Subcutaneous abdominal adipose tissue (tissue), 5 donors: ENCODE measurements around the gene IBA57.

Source experiments
- H3K27ac ChIP-seq: one replicate; pipeline ENCODE4 v1.7.0; 2013; ENCODE audit warnings: low read depth, mild to moderate bottlenecking, inconsistent platforms, low read length, moderate library complexity
- H3K27me3 ChIP-seq, 5 donors: one replicate each; pipeline ENCODE4 v1.7.0; 2013; ENCODE audit warnings: low read length in 5 of 5, inconsistent platforms in 1 of 5; ENCODE audit not compliant: control insufficient read depth in 5 of 5, insufficient read depth in 4 of 5
- H3K36me3 ChIP-seq, 5 donors: one replicate each; pipeline ENCODE4 v1.7.0; 2013; ENCODE audit warnings: low read length in 5 of 5; ENCODE audit not compliant: control insufficient read depth in 5 of 5, insufficient read depth in 5 of 5
- H3K4me1 ChIP-seq, 5 donors: one replicate each; pipeline ENCODE4 v1.7.0; 2013; ENCODE audit warnings: low read length in 5 of 5, mild to moderate bottlenecking in 3 of 5, moderate library complexity in 1 of 5; ENCODE audit not compliant: control insufficient read depth in 5 of 5, insufficient read depth in 5 of 5
- H3K4me3 ChIP-seq, 5 donors: one replicate each; pipeline ENCODE4 v1.7.0; 2013; ENCODE audit warnings: low read length in 5 of 5, low read depth in 1 of 5
- H3K9ac ChIP-seq, 5 donors: one replicate each; pipeline ENCODE4 v1.7.0; 2013; ENCODE audit warnings: low read length in 5 of 5, mild to moderate bottlenecking in 4 of 5, moderate library complexity in 3 of 5
- H3K9me3 ChIP-seq, 5 donors: one replicate each; pipeline ENCODE4 v1.7.0; 2013; ENCODE audit warnings: low read length in 5 of 5; ENCODE audit not compliant: control insufficient read depth in 5 of 5
- donor health status: healthy.
- donor health status: healthy.
- donor health status: healthy.
- donor health status: healthy.
- donor health status: healthy.

Gene IBA57

GRCh38 chr1:228149406-228150119 lies 16.0 kb upstream of the IBA57 start, which contains the start of gene GJC2:
Gene GJC2, plus strand, starts transcription at chr1:228149930. Its CDS starts 7,829 bp downstream, at chr1:228157759.
- Histone ChIP-seq H3K27me3 (no peaks in the 10 kb centered on the region), H3K9ac (peak within 1 kb of the TSS in 2 of 5 donors; percentile 56 to 60), H3K36me3 (peaks cover 0 to 42% (median 39%) of the 10 kb centered on the region in 5 donors), H3K4me1 (peaks cover 4 to 63% (median 42%) of the 10 kb centered on the region in 5 donors), H3K27ac (peak within 1 kb of the TSS; percentile 37), H3K4me3 (peak within 1 kb of the TSS in 3 of 5 donors; percentile 28 to 39 (median 31)), H3K9me3 (no peaks in the 10 kb centered on the region)

GRCh38 chr1:228150120-228150460 lies 15.5 kb upstream of the IBA57 start:
- Histone ChIP-seq H3K27me3 (no peaks in the 10 kb centered on the region), H3K36me3 (peaks cover 0 to 42% (median 36%) of the 10 kb centered on the region in 5 donors), H3K4me3 (peak overlapping the region in 3 of 5 donors; percentile 4 to 39 (median 31)), H3K27ac (peak overlapping the region; percentile 37), H3K9me3 (no peaks in the 10 kb centered on the region), H3K4me1 (peaks cover 4 to 59% (median 40%) of the 10 kb centered on the region in 5 donors), H3K9ac (peak overlapping the region in 2 of 5 donors; percentile 56 to 60)

GRCh38 chr1:228150461-228151179 lies 15.0 kb upstream of the IBA57 start:
- Histone ChIP-seq H3K27me3 (no peaks in the 10 kb centered on the region), H3K36me3 (peaks cover 0 to 37% (median 32%) of the 10 kb centered on the region in 5 donors), H3K9ac (peak overlapping the region in 1 of 5 donors; percentile 56), H3K4me3 (peak overlapping the region in 4 of 5 donors; percentile 5 to 28 (median 22)), H3K9me3 (no peaks in the 10 kb centered on the region), H3K27ac (peak overlapping the region; percentile 37), H3K4me1 (peaks cover 4 to 54% (median 39%) of the 10 kb centered on the region in 5 donors)

- peaks cover 4 to 52% (median 39%) of the 10 kb centered on the region in 5 donors for H3K4me1 ChIP-seq
- H3K9me3 ChIP-seq: no peaks in the 10 kb centered on the region
- peak overlapping the region in 2 of 5 donors; percentile 5 to 28 for H3K4me3 ChIP-seq
- peak overlapping the region in 1 of 5 donors; percentile 56 for H3K9ac ChIP-seq
- H3K27me3 ChIP-seq: no peaks in the 10 kb centered on the region
- no peak overlapping the region for H3K27ac ChIP-seq
- peaks cover 0 to 29% (median 25%) of the 10 kb centered on the region in 5 donors for H3K36me3 ChIP-seq
These were observed 14.3 kb upstream of the IBA57 start for GRCh38 chr1:228151180-228151925.

GRCh38 chr1:228152097-228152917 lies 13.3 kb upstream of the IBA57 start:
- Histone ChIP-seq H3K27me3 (peaks cover 0 to 3% (median 0%) of the 10 kb centered on the region in 5 donors), H3K9ac (no peak overlapping the region), H3K4me1 (peaks cover 4 to 51% (median 39%) of the 10 kb centered on the region in 5 donors), H3K27ac (no peak overlapping the region), H3K4me3 (no peak overlapping the region), H3K9me3 (no peaks in the 10 kb centered on the region), H3K36me3 (peaks cover 0 to 20% (median 16%) of the 10 kb centered on the region in 5 donors)

- peaks cover 0 to 14% (median 10%) of the 10 kb centered on the region in 5 donors for H3K36me3 ChIP-seq
- H3K4me1 ChIP-seq: peaks cover 4 to 46% (median 38%) of the 10 kb centered on the region in 5 donors
- H3K4me3 ChIP-seq: no peak overlapping the region
- H3K27me3 ChIP-seq: peaks cover 0 to 3% (median 0%) of the 10 kb centered on the region in 5 donors
- no peak overlapping the region for H3K9ac ChIP-seq
- H3K9me3 ChIP-seq: no peaks in the 10 kb centered on the region
- no peak overlapping the region for H3K27ac ChIP-seq
These were observed 12.7 kb upstream of the IBA57 start for GRCh38 chr1:228152918-228153258.

GRCh38 chr1:228154021-228154669 lies 11.5 kb upstream of the IBA57 start:
- no peak overlapping the region for H3K9ac ChIP-seq
- H3K4me3 ChIP-seq: no peak overlapping the region
- no peaks in the 10 kb centered on the region for H3K9me3 ChIP-seq
- H3K27ac ChIP-seq: no peak overlapping the region
- H3K27me3 ChIP-seq: peaks cover 2 to 8% (median 5%) of the 10 kb centered on the region in 5 donors
- peaks cover 0 to 2% (median 0%) of the 10 kb centered on the region in 5 donors for H3K36me3 ChIP-seq
- H3K4me1 ChIP-seq: peaks cover 2 to 33% (median 25%) of the 10 kb centered on the region in 5 donors

GRCh38 chr1:228154670-228155571 lies 10.7 kb upstream of the IBA57 start:
- peaks cover 0 to 2% (median 0%) of the 10 kb centered on the region in 5 donors for H3K36me3 ChIP-seq
- H3K27me3 ChIP-seq: peaks cover 3 to 14% (median 9%) of the 10 kb centered on the region in 5 donors
- no peak overlapping the region for H3K4me3 ChIP-seq
- no peak overlapping the region for H3K9ac ChIP-seq
- H3K27ac ChIP-seq: no peak overlapping the region
- peaks cover 2 to 26% (median 18%) of the 10 kb centered on the region in 5 donors for H3K4me1 ChIP-seq
- H3K9me3 ChIP-seq: no peaks in the 10 kb centered on the region
